ENCODE measurements around the gene SLC25A13.
"Not testable (repeated sequence)": the region's sequence is repeated elsewhere in the genome, so short reads cannot be mapped to it uniquely, and the experiment has no call there.

Gene SLC25A13

GRCh38 chr7:96297876-96298275, 24.0 kb downstream of the SLC25A13 start:
- DNase-seq = no peak

GRCh38 chr7:96297446-96297845, 24.5 kb downstream of the SLC25A13 start:
- DNase-seq = not testable (repeated sequence)

- not testable (repeated sequence) for DNase-seq
Measured at GRCh38 chr7:96293911-96294310, 28.0 kb downstream of the SLC25A13 start.

GRCh38 chr7:96287559-96287958, 34.3 kb downstream of the SLC25A13 start:
- DNase-seq = no peak

GRCh38 chr7:96287132-96287531, 34.8 kb downstream of the SLC25A13 start:
- DNase-seq = peak; percentile 44 to 58 (median 49)

- no peak for DNase-seq
Measured at GRCh38 chr7:96285579-96285978, 36.3 kb downstream of the SLC25A13 start.

- DNase-seq = peak in 2 of 3 donors; percentile 13 to 31
Measured at GRCh38 chr7:96284835-96285234, 37.1 kb downstream of the SLC25A13 start.

- no peak for DNase-seq
Measured at GRCh38 chr7:96284240-96284639, 37.7 kb downstream of the SLC25A13 start.

- DNase-seq = peak in 1 of 3 donors; percentile 4
Measured at GRCh38 chr7:96282835-96283234, 39.1 kb downstream of the SLC25A13 start.

- DNase-seq = peak in 1 of 3 donors; percentile 16
Measured at GRCh38 chr7:96277921-96278320, 44.0 kb downstream of the SLC25A13 start.

GRCh38 chr7:96276019-96276418, 45.9 kb downstream of the SLC25A13 start:
- DNase-seq = no peak

GRCh38 chr7:96273716-96274115, 48.2 kb downstream of the SLC25A13 start:
- DNase-seq = peak in 1 of 3 donors; percentile 10

- DNase-seq = no peak
Measured at GRCh38 chr7:96269246-96269994, 52.5 kb downstream of the SLC25A13 start.

- no peak for DNase-seq
Measured at GRCh38 chr7:96266580-96266979, 55.3 kb downstream of the SLC25A13 start.

- DNase-seq = no peak
Measured at GRCh38 chr7:96266015-96266414, 55.9 kb downstream of the SLC25A13 start.

- DNase-seq = no peak
Measured at GRCh38 chr7:96253964-96254363, 67.9 kb downstream of the SLC25A13 start.

- peak in 1 of 3 donors; percentile 15 for DNase-seq
Measured at GRCh38 chr7:96253441-96253840, 68.5 kb downstream of the SLC25A13 start.

- DNase-seq = no peak
Measured at GRCh38 chr7:96250776-96251361, 71.0 kb downstream of the SLC25A13 start.

GRCh38 chr7:96248405-96248804, 73.5 kb downstream of the SLC25A13 start:
- DNase-seq = no peak

- DNase-seq = no peak
Measured at GRCh38 chr7:96246919-96247318, 75.0 kb downstream of the SLC25A13 start.

GRCh38 chr7:96244992-96245292, 77.0 kb downstream of the SLC25A13 start:
- no peak for DNase-seq

GRCh38 chr7:96244244-96244991, 77.5 kb downstream of the SLC25A13 start:
- no peak for DNase-seq

- DNase-seq = no peak
Measured at GRCh38 chr7:96243241-96243640, 78.7 kb downstream of the SLC25A13 start.

- no peak for DNase-seq
Measured at GRCh38 chr7:96241855-96242254, 80.0 kb downstream of the SLC25A13 start.

All from suppressor macrophage treated with lipopolysaccharide for 1 hour (primary cell).